ENCODE results near the gene SMARCA5. TPM values are rescaled to one million over a fixed set of nuclear protein-coding genes. Genes with fewer than 3 reads are reported as not detected.
A peak's percentile ranks its signal among the peaks of the same experiment; 100 is the strongest.

Gene SMARCA5, protein sequence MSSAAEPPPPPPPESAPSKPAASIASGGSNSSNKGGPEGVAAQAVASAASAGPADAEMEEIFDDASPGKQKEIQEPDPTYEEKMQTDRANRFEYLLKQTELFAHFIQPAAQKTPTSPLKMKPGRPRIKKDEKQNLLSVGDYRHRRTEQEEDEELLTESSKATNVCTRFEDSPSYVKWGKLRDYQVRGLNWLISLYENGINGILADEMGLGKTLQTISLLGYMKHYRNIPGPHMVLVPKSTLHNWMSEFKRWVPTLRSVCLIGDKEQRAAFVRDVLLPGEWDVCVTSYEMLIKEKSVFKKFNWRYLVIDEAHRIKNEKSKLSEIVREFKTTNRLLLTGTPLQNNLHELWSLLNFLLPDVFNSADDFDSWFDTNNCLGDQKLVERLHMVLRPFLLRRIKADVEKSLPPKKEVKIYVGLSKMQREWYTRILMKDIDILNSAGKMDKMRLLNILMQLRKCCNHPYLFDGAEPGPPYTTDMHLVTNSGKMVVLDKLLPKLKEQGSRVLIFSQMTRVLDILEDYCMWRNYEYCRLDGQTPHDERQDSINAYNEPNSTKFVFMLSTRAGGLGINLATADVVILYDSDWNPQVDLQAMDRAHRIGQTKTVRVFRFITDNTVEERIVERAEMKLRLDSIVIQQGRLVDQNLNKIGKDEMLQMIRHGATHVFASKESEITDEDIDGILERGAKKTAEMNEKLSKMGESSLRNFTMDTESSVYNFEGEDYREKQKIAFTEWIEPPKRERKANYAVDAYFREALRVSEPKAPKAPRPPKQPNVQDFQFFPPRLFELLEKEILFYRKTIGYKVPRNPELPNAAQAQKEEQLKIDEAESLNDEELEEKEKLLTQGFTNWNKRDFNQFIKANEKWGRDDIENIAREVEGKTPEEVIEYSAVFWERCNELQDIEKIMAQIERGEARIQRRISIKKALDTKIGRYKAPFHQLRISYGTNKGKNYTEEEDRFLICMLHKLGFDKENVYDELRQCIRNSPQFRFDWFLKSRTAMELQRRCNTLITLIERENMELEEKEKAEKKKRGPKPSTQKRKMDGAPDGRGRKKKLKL
- 102 and 104 TPM in 2 replicates for total RNA-seq
- long read RNA-seq, full-length matches to known transcripts: 41 of 492 reads
- long read RNA-seq, partial matches to known transcripts: 439 of 492 reads
- long read RNA-seq, other reads (novel, unspliced or antisense): 12 of 492 reads

DNA sequence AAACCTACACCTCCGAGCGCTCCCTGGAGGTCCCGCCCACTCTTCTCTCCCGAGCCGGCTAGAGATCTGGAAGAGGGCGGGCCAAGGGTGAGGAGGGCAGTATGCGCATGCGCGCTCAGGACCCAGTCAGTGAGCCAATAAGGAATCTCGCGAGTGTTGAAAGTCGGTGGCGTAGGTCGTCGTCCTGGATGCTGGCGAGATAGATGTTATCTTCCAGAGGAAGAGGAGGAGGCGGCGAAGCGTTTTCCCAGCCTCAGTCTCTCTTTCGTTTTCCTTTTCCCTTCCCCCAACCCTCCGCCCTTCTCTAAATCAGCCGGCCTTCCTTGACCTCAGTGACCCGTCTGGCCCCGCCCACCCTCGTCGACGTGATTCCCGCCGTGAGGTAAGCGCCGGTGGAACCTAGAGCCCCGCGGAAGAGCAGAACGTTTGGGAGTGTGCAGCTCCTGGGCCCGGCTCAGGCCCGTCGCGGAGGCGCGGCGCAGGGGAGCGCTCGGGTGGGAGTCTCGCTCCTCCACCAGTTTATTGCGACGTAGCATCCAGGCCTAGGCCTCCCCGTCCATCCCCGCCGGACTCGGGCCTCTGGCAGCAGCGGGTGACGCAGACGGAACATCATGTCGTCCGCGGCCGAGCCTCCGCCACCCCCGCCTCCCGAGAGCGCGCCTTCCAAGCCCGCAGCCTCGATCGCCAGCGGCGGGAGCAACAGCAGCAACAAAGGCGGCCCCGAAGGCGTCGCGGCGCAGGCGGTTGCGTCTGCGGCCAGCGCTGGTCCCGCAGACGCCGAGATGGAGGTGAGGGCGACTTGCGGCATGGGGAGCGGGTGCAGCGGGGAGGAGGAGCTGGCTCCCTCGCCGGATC, at the start of gene SMARCA5:
TSS of gene SMARCA5 (plus strand) at position 389 of the 855 bp plus-strand sequence. CDS start at position 612, 223 bp downstream.
- no peaks in the 10 kb centered on the region for H3K9me3 Mint-ChIP-seq
- TF ChIP-seq, protein P1, sequence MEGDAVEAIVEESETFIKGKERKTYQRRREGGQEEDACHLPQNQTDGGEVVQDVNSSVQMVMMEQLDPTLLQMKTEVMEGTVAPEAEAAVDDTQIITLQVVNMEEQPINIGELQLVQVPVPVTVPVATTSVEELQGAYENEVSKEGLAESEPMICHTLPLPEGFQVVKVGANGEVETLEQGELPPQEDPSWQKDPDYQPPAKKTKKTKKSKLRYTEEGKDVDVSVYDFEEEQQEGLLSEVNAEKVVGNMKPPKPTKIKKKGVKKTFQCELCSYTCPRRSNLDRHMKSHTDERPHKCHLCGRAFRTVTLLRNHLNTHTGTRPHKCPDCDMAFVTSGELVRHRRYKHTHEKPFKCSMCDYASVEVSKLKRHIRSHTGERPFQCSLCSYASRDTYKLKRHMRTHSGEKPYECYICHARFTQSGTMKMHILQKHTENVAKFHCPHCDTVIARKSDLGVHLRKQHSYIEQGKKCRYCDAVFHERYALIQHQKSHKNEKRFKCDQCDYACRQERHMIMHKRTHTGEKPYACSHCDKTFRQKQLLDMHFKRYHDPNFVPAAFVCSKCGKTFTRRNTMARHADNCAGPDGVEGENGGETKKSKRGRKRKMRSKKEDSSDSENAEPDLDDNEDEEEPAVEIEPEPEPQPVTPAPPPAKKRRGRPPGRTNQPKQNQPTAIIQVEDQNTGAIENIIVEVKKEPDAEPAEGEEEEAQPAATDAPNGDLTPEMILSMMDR (conservative IDR thresholded peaks at IDR 0.05): no peak
- H3K27ac Mint-ChIP-seq (ENCODE audit: unreplicated experiment): peak within 1 kb of the TSS; percentile 99
- H3K4me3 Mint-ChIP-seq: peak within 1 kb of the TSS; percentile 99
- H3K4me1 Mint-ChIP-seq: peaks cover 26% of the 10 kb centered on the region
- DNase-seq (ENCODE audit: low read depth, low spot score): peak; percentile 83
- H3K27me3 Mint-ChIP-seq (ENCODE audit: low read depth): peaks cover 10% of the 10 kb centered on the region
- peaks cover 7% of the 10 kb centered on the region for H3K36me3 Mint-ChIP-seq (ENCODE audit: low read depth)

DNA sequence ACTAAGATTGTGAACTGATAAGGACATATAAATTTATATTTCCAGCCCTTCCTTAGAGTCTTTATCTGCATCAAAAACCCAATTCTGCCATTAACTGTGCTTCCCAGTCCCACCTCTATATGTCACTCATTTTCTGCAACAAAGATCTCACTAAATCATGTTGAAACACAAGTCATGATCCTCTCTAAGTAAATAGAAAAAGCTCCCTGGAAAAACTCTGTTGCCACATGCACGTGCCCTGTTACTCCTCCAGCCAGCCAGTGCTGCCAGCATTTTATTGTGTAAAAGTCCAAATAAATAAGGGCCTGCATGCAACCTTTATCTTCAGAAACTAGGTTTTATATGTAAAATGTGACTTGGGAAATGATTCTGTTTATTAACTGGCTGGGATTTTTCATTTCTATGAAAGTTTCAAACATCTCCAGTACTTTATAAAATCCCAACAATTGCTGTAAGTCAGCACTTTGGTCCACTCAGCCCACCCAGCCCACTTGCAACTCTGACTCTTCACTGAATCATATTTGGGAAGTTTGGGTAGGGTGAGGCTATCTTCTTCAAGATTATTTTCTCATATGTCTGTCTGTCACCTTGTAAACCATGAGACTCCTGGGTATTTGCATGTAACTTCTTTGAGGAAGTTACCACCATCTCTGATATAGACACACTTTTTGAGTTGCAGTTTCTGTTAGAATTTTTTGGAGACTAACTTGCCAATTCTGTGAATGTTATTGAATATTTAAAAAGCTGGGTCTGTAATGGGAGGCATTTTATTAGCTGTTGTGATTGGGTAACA, 40.0 kb upstream of the SMARCA5 start:
- H3K27ac Mint-ChIP-seq (ENCODE audit: unreplicated experiment): no peak overlapping the region
- DNase-seq (ENCODE audit: low read depth, low spot score): no peak
- TF ChIP-seq, protein P1 (conservative IDR thresholded peaks at IDR 0.05): no peak
- no peaks in the 10 kb centered on the region for H3K4me1 Mint-ChIP-seq
- no peak overlapping the region for H3K4me3 Mint-ChIP-seq
- H3K9me3 Mint-ChIP-seq: no peaks in the 10 kb centered on the region
- H3K36me3 Mint-ChIP-seq (ENCODE audit: low read depth): peaks cover 13% of the 10 kb centered on the region
- H3K27me3 Mint-ChIP-seq (ENCODE audit: low read depth): no peaks in the 10 kb centered on the region

DNA sequence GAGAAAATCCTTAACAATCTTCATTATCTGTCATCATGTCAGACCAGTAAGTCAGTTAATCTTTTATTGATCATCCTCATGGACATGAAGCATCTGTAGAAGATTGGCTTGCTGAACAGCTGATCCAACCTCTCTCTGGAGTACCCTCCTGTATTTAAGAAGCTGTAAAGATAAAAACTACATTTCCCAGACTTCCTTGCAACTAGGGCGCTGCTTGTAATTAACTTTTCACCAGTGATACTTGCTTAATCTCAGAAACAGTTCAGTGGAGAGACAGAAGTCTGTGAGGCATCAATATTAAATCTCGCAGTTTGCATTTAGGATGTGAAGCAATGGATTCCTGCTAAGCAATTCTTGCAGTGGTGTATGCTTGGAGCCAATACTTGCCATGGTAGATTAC, 36.0 kb upstream of the SMARCA5 start:
- Mint-ChIP-seq H3K36me3 (ENCODE audit: low read depth) (peaks cover 4% of the 10 kb centered on the region), H3K9me3 (no peaks in the 10 kb centered on the region), H3K4me3 (no peak overlapping the region), H3K4me1 (no peaks in the 10 kb centered on the region), H3K27ac (ENCODE audit: unreplicated experiment) (no peak overlapping the region), H3K27me3 (ENCODE audit: low read depth) (no peaks in the 10 kb centered on the region)
- TF ChIP-seq, protein P1 (conservative IDR thresholded peaks at IDR 0.05): no peak
- no peak for DNase-seq (ENCODE audit: low read depth, low spot score)

DNA sequence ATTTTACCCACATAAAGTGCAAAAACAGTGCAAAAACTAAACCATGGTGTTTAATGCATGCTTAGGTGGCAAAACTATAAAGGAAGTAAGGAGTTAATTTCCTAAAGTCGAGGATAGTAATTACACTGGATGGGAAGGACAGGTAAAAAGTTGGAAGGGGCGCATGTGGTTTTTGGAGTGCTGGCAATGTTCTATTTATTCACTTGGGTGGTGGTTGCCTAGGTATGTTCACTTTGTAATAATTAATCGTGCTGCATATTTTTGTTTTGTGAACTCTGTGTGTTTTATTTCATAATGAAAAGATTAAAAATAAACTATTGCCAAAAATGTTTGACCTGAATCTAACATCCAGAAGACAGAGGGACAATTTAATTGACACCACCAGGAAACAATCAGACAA, 32.1 kb upstream of the SMARCA5 start:
- Mint-ChIP-seq H3K27me3 (ENCODE audit: low read depth) (no peaks in the 10 kb centered on the region), H3K4me1 (peaks cover 3% of the 10 kb centered on the region), H3K9me3 (no peaks in the 10 kb centered on the region), H3K4me3 (no peak overlapping the region), H3K27ac (ENCODE audit: unreplicated experiment) (no peak overlapping the region), H3K36me3 (ENCODE audit: low read depth) (no peaks in the 10 kb centered on the region)
- TF ChIP-seq, protein P1 (conservative IDR thresholded peaks at IDR 0.05): no peak
- no peak for DNase-seq (ENCODE audit: low read depth, low spot score)

All from neural crest cell (in vitro differentiated cells).